GM12878 (cell line): ENCODE results near the gene MEN1. TPM values are rescaled to one million over a fixed set of nuclear protein-coding genes. Genes with fewer than 3 reads are reported as not detected.
A peak's percentile ranks its signal among the peaks of the same experiment; 100 is the strongest.

Experiments
- ATAC-seq: fragments of 200-7000 bp; cut with Tn5 transposase; 3 replicates; pipeline ENCODE4 v1.9.1; 2020; ENCODE audit warnings: mild to moderate bottlenecking, moderate library complexity
- BruUV-seq: library from RNA; stranded (reverse); fragments of 400-500 nt; replicated peaks from 2 replicates; lab custom pipeline; 2021; lab: Mats Ljungman, UMichigan
- CTCF ChIA-PET: fragments of 300-600 bp; sonication (Branson Sonifier 250); formaldehyde crosslinking; extraction: SDS; loops from one replicate; lab custom pipeline; 2021; ENCODE audit warnings: inconsistent platforms; lab: Yijun Ruan, JAX
- POLR2A ChIA-PET: fragments of 350-600 bp; formaldehyde crosslinking; extraction: SDS; loops from one replicate; lab custom pipeline; 2021; ENCODE audit warnings: inconsistent platforms; lab: Charles Lee
- RAD21 ChIA-PET: fragments of 300-600 bp; sonication (Branson Sonifier 250); formaldehyde crosslinking; loops from one replicate; lab custom pipeline; 2023; ENCODE audit warnings: antibody characterized with exemption; ENCODE audit not compliant: unreplicated experiment; lab: Charles Lee
- SMC1A ChIA-PET: fragments of 300-600 bp; sonication (Branson Sonifier 250); formaldehyde crosslinking; loops from one replicate; lab custom pipeline; 2023; ENCODE audit not compliant: unreplicated experiment, uncharacterized antibody; lab: Charles Lee
- DNase-seq: peaks from one replicate; pipeline ENCODE4 v3.0.0-alpha.2; 2011; ENCODE audit warnings: low read depth, low spot score
- FAIRE-seq: peaks from 3 replicates; lab custom pipeline; 2011; peaks lifted over from hg19 to GRCh38; lab: Jason Lieb, UNC
- H2AFZ ChIP-seq: 2 replicates; pipeline ENCODE4 v1.6.0; 2011; ENCODE audit warnings: low read depth, low read length, control low read depth; ENCODE audit not compliant: control insufficient read depth
- H3K27ac ChIP-seq: 2 replicates; pipeline ENCODE4 v1.5.1; 2011; ENCODE audit warnings: control low read depth; ENCODE audit not compliant: control insufficient read depth, insufficient read depth
- H3K27me3 ChIP-seq, 2 experiments: replicated peaks in 1 of 2; 2 replicates each; pipeline versions ENCODE4 v1.6.0 to v1.6.1; 2011; ENCODE audit warnings: low read length in 1 of 2; ENCODE audit not compliant: control insufficient read depth in 2 of 2, insufficient read depth in 2 of 2
- H3K36me3 ChIP-seq, 2 experiments: 2 replicates each; pipeline ENCODE4 v1.5.1; 2011; ENCODE audit warnings: low read length in 1 of 2; ENCODE audit not compliant: control insufficient read depth in 2 of 2, insufficient read depth in 2 of 2
- H3K4me1 ChIP-seq: 2 replicates; pipeline ENCODE4 v1.6.1; 2011; ENCODE audit warnings: mild to moderate bottlenecking, low read length, moderate library complexity, mixed read lengths; ENCODE audit not compliant: control insufficient read depth, insufficient read depth
- H3K4me2 ChIP-seq: 2 replicates; pipeline ENCODE4 v1.6.0; 2011; ENCODE audit warnings: control low read depth; ENCODE audit not compliant: control insufficient read depth, insufficient read depth
- H3K4me3 ChIP-seq: fragments of 200-600 bp; sonication (generic); 2 replicates; pipeline ENCODE4 v1.5.1; 2016
- H3K79me2 ChIP-seq: 2 replicates; pipeline ENCODE4 v1.6.0; 2011; ENCODE audit warnings: low read length; ENCODE audit not compliant: control insufficient read depth, insufficient read depth
- H3K9ac ChIP-seq: 2 replicates; pipeline ENCODE4 v1.8.0; 2011; ENCODE audit warnings: low read length, control low read depth, mixed read lengths; ENCODE audit not compliant: control insufficient read depth, insufficient read depth
- H3K9me3 ChIP-seq: replicated peaks from 3 replicates; pipeline ENCODE4 v1.5.1; 2011; ENCODE audit warnings: mild to moderate bottlenecking, low read length; ENCODE audit not compliant: control insufficient read depth, insufficient read depth
- H4K20me1 ChIP-seq: 2 replicates; pipeline ENCODE4 v1.6.0; 2011; ENCODE audit not compliant: control insufficient read depth, insufficient read depth
- CBFB ChIP-seq: IDR thresholded peaks from 2 replicates; pipeline ENCODE4 v1.6.1; 2016; ENCODE audit warnings: antibody characterized with exemption, low read depth
- MXI1 ChIP-seq: fragments of 150-350 bp; IDR thresholded peaks from 2 replicates; pipeline ENCODE4 v1.6.1; 2011; ENCODE audit warnings: low read depth, mild to moderate bottlenecking, inconsistent platforms, low read length, improper control_type of control experiment
- NFYA ChIP-seq: IDR thresholded peaks from 2 replicates; pipeline ENCODE4 v1.6.1; 2011; ENCODE audit warnings: low read depth, mild to moderate bottlenecking, low read length, improper control_type of control experiment, borderline replicate concordance
- TAF1 ChIP-seq: IDR thresholded peaks from 2 replicates; pipeline ENCODE4 v1.6.1; 2011; ENCODE audit warnings: mild to moderate bottlenecking, low read depth, low read length, borderline replicate concordance
- ZNF24 ChIP-seq: fragments of 450-650 bp; IDR thresholded peaks from 2 replicates; pipeline ENCODE4 v1.6.1; 2017; ENCODE audit warnings: antibody characterized with exemption, mild to moderate bottlenecking
- WGBS: methylation state at CpG from one replicate; pipeline ENCODE4 v1.1.6; 2016; ENCODE audit warnings: low lambda C conversion rate; ENCODE audit not compliant: insufficient replicate concordance, insufficient coverage; ENCODE audit errors: missing lambda C conversion rate; 5-methylcytosine and 5-hydroxymethylcytosine counted together
- in situ Hi-C: fragments of 300-500 bp; cut with MboI; formaldehyde crosslinking; loops from 9 replicates; pipeline ENCODE4 v1.14.3; 2018; ENCODE audit warnings: mixed read lengths
- intact Hi-C: fragments of 100-400 bp; cut with micrococcal nuclease; formaldehyde crosslinking; loops from one replicate; pipeline ENCODE4 v1.14.2; 2022; ENCODE audit not compliant: unreplicated experiment
- polyA plus RNA-seq, 11 experiments: library from polyadenylated mRNA; depleted of rRNA in 4 of 11; unstranded in 6 of 11; stranded (reverse) in 5 of 11; fragments of >200 nt; fragmentation: Nextera tagmentation in 4 of 11; fragmentation: Illumina TruSeq in 1 of 11; extraction: Ambion mirVana in 4 of 11; extraction: Trizol in 1 of 11; gene quantifications; 1 replicate in 1 of 11; 2 replicates in 10 of 11; pipeline versions ENCODE4 v1.2.1 to v1.2.3, GENCODE V29; 2011 to 2016; ENCODE audit warnings: inconsistent platforms in 2 of 11, missing spikeins in 2 of 11, low read depth in 1 of 11
- total RNA-seq, 4 experiments: library from RNA; depleted of rRNA in 3 of 4; stranded (reverse); fragments of >200 nt in 3 of 4; fragmentation: Illumina TruSeq in 1 of 4; extraction: Trizol in 1 of 4; gene quantifications; 2 replicates each; pipeline versions ENCODE4 v1.2.1 to v1.2.3, GENCODE V29; 2013 to 2021
- TF ChIP-seq, protein P1 (sequence below): fragments of 450-650 bp; IDR thresholded peaks from 2 replicates; pipeline ENCODE4 v1.6.1; 2017; ENCODE audit warnings: borderline replicate concordance
- TF ChIP-seq, protein P2 (sequence below): fragments of 450-650 bp; IDR thresholded peaks from 2 replicates; pipeline ENCODE4 v1.6.1; 2017; ENCODE audit warnings: mild to moderate bottlenecking
- TF ChIP-seq, protein P3 (sequence below): fragments of 450-650 bp; IDR thresholded peaks from 2 replicates; pipeline ENCODE4 v1.6.1; 2017; ENCODE audit warnings: low read depth, mild to moderate bottlenecking, moderate library complexity
- TF ChIP-seq, protein P4 (sequence below): fragments of 150-350 bp; IDR thresholded peaks from 2 replicates; pipeline ENCODE4 v1.6.1; 2014; ENCODE audit warnings: mild to moderate bottlenecking, low read depth, low read length
- TF ChIP-seq, protein P5 (sequence below): fragments of 450-650 bp; IDR thresholded peaks from 2 replicates; pipeline ENCODE4 v1.6.1; 2016; ENCODE audit warnings: mild to moderate bottlenecking, moderate library complexity, borderline replicate concordance

The MEN1 gene
- total and polyA plus RNA-seq, 10 of the 15 experiments (the other 5 are each of a cell fraction or from before 2014, with no cell fraction given) = 2.5 to 39.7 (median 20.7) TPM

DNA sequence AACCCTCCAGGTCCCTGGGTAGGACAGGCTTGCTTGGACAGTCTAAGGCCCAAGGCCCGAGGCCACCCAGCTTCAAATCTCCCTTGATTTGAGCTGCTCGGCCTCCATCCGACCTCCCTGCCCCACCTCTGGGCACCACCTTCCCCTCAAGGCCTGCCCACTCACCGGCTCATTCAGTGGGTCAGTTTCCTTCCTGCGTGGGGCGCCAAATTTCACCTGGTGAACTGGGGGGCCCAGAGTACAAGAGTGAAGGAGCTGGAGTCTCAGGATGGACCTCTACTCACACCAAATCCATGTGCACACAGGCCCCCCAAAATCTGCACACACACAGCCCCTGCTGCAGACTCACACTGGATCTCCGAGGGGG lies 11.1 kb downstream of the MEN1 start:
- no peak overlapping the region for H2AFZ ChIP-seq
- ChIA-PET SMC1A (interaction anchor here (0.8 to 2.6 kb wide), 6 partner anchors 12 to 110 kb away, joined by 3 to 9 read pairs (median 4); partner anchors contain the start of gene SF1), CTCF (interaction anchor here (0.6 to 5.8 kb wide), 8 partner anchors 11 to 228 kb away, joined by 3 to 41 read pairs (median 3); partner anchors contain the start of genes MEN1, SF1 and SNX15), POLR2A (interaction anchor here (0.5 to 5.4 kb wide), 4 partner anchors 16 to 88 kb away, joined by 3 to 33 read pairs (median 3); partner anchors contain the start of gene SF1), RAD21 (interaction anchor here (0.6 to 2.0 kb wide), 4 partner anchors 11 to 75 kb away, joined by 3 to 10 read pairs (median 4); partner anchors contain the start of gene SF1)
- BruUV-seq = no TSS peak
- FAIRE-seq (no peak), DNase-seq (no peak), ATAC-seq (no peak)
- peak overlapping the region; percentile 20; the same call in 1 of the 2 replicates for H3K9ac ChIP-seq
- peak overlapping the region; percentile 35; the same call in 1 of the 2 replicates for H3K4me3 ChIP-seq
- peaks cover 30% of the 10 kb centered on the region for H3K79me2 ChIP-seq
- no peaks in the 10 kb centered on the region for H4K20me1 ChIP-seq
- intact Hi-C loops = no loop called here
- peak overlapping the region; percentile 87 for H3K4me2 ChIP-seq
- H3K27ac ChIP-seq = peak overlapping the region; percentile 57
- H3K9me3 ChIP-seq = no peaks in the 10 kb centered on the region
- in situ Hi-C loops = no loop called here
- H3K27me3 ChIP-seq = no peaks in the 10 kb centered on the region
- WGBS = 64% methylated on average over 7 of the region's 7 CpGs
- peaks cover 37% of the 10 kb centered on the region for H3K4me1 ChIP-seq
- peaks cover 6 to 16% of the 10 kb centered on the region in 2 experiments; a peak in 3 of 4 replicates for H3K36me3 ChIP-seq
- TF ChIP-seq, protein P1, sequence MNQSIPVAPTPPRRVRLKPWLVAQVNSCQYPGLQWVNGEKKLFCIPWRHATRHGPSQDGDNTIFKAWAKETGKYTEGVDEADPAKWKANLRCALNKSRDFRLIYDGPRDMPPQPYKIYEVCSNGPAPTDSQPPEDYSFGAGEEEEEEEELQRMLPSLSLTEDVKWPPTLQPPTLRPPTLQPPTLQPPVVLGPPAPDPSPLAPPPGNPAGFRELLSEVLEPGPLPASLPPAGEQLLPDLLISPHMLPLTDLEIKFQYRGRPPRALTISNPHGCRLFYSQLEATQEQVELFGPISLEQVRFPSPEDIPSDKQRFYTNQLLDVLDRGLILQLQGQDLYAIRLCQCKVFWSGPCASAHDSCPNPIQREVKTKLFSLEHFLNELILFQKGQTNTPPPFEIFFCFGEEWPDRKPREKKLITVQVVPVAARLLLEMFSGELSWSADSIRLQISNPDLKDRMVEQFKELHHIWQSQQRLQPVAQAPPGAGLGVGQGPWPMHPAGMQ = no peak
- TF ChIP-seq, protein P2, sequence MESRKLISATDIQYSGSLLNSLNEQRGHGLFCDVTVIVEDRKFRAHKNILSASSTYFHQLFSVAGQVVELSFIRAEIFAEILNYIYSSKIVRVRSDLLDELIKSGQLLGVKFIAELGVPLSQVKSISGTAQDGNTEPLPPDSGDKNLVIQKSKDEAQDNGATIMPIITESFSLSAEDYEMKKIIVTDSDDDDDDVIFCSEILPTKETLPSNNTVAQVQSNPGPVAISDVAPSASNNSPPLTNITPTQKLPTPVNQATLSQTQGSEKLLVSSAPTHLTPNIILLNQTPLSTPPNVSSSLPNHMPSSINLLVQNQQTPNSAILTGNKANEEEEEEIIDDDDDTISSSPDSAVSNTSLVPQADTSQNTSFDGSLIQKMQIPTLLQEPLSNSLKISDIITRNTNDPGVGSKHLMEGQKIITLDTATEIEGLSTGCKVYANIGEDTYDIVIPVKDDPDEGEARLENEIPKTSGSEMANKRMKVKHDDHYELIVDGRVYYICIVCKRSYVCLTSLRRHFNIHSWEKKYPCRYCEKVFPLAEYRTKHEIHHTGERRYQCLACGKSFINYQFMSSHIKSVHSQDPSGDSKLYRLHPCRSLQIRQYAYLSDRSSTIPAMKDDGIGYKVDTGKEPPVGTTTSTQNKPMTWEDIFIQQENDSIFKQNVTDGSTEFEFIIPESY = no peak
- TF ChIP-seq, protein P3, sequence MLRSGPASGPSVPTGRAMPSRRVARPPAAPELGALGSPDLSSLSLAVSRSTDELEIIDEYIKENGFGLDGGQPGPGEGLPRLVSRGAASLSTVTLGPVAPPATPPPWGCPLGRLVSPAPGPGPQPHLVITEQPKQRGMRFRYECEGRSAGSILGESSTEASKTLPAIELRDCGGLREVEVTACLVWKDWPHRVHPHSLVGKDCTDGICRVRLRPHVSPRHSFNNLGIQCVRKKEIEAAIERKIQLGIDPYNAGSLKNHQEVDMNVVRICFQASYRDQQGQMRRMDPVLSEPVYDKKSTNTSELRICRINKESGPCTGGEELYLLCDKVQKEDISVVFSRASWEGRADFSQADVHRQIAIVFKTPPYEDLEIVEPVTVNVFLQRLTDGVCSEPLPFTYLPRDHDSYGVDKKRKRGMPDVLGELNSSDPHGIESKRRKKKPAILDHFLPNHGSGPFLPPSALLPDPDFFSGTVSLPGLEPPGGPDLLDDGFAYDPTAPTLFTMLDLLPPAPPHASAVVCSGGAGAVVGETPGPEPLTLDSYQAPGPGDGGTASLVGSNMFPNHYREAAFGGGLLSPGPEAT = no peak
- TF ChIP-seq CBFB (no peak), TAF1 (no peak), NFYA (no peak), MXI1 (no peak), ZNF24 (no peak)
- TF ChIP-seq, protein P4, sequence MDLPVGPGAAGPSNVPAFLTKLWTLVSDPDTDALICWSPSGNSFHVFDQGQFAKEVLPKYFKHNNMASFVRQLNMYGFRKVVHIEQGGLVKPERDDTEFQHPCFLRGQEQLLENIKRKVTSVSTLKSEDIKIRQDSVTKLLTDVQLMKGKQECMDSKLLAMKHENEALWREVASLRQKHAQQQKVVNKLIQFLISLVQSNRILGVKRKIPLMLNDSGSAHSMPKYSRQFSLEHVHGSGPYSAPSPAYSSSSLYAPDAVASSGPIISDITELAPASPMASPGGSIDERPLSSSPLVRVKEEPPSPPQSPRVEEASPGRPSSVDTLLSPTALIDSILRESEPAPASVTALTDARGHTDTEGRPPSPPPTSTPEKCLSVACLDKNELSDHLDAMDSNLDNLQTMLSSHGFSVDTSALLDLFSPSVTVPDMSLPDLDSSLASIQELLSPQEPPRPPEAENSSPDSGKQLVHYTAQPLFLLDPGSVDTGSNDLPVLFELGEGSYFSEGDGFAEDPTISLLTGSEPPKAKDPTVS = no peak
- TF ChIP-seq, protein P5, sequence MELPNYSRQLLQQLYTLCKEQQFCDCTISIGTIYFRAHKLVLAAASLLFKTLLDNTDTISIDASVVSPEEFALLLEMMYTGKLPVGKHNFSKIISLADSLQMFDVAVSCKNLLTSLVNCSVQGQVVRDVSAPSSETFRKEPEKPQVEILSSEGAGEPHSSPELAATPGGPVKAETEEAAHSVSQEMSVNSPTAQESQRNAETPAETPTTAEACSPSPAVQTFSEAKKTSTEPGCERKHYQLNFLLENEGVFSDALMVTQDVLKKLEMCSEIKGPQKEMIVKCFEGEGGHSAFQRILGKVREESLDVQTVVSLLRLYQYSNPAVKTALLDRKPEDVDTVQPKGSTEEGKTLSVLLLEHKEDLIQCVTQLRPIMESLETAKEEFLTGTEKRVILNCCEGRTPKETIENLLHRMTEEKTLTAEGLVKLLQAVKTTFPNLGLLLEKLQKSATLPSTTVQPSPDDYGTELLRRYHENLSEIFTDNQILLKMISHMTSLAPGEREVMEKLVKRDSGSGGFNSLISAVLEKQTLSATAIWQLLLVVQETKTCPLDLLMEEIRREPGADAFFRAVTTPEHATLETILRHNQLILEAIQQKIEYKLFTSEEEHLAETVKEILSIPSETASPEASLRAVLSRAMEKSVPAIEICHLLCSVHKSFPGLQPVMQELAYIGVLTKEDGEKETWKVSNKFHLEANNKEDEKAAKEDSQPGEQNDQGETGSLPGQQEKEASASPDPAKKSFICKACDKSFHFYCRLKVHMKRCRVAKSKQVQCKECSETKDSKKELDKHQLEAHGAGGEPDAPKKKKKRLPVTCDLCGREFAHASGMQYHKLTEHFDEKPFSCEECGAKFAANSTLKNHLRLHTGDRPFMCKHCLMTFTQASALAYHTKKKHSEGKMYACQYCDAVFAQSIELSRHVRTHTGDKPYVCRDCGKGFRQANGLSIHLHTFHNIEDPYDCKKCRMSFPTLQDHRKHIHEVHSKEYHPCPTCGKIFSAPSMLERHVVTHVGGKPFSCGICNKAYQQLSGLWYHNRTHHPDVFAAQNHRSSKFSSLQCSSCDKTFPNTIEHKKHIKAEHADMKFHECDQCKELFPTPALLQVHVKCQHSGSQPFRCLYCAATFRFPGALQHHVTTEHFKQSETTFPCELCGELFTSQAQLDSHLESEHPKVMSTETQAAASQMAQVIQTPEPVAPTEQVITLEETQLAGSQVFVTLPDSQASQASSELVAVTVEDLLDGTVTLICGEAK = no peak
